ENCODE measurements around the gene ACOT8. TPM values are rescaled to one million over a fixed set of nuclear protein-coding genes. Genes with fewer than 3 reads are reported as not detected.
A peak's percentile ranks its signal among the peaks of the same experiment; 100 is the strongest.
"Not testable (repeated sequence)": the region's sequence is repeated elsewhere in the genome, so short reads cannot be mapped to it uniquely, and the experiment has no call there.

ACOT8 gene
- total RNA-seq, 2 donors from 2014 or later: 24.4 to 26.2 TPM

- H3K4me1 Mint-ChIP-seq (ENCODE audit: low read depth in 2 of 2): peaks cover 11 to 21% of the 10 kb centered on the region in 2 donors
- peaks cover 21% of the 10 kb centered on the region for H3K36me3 Mint-ChIP-seq
- not testable (repeated sequence) for ATAC-seq; H3K4me3 Mint-ChIP-seq; DNase-seq (ENCODE audit: low spot score); H3K27me3 Mint-ChIP-seq; H3K9me3 Mint-ChIP-seq; H3K27ac Mint-ChIP-seq
These were observed 59.2 kb downstream of the ACOT8 start for GRCh38 chr20:45797955-45798354.

- not testable (repeated sequence) for H3K27ac Mint-ChIP-seq; H3K4me3 Mint-ChIP-seq; H3K9me3 Mint-ChIP-seq; ATAC-seq; DNase-seq (ENCODE audit: low spot score); H3K27me3 Mint-ChIP-seq
- H3K4me1 Mint-ChIP-seq (ENCODE audit: low read depth in 2 of 2): peaks cover 15 to 26% of the 10 kb centered on the region in 2 donors
- peaks cover 21% of the 10 kb centered on the region for H3K36me3 Mint-ChIP-seq
These were observed 59.7 kb downstream of the ACOT8 start for GRCh38 chr20:45797510-45797909.

DNA sequence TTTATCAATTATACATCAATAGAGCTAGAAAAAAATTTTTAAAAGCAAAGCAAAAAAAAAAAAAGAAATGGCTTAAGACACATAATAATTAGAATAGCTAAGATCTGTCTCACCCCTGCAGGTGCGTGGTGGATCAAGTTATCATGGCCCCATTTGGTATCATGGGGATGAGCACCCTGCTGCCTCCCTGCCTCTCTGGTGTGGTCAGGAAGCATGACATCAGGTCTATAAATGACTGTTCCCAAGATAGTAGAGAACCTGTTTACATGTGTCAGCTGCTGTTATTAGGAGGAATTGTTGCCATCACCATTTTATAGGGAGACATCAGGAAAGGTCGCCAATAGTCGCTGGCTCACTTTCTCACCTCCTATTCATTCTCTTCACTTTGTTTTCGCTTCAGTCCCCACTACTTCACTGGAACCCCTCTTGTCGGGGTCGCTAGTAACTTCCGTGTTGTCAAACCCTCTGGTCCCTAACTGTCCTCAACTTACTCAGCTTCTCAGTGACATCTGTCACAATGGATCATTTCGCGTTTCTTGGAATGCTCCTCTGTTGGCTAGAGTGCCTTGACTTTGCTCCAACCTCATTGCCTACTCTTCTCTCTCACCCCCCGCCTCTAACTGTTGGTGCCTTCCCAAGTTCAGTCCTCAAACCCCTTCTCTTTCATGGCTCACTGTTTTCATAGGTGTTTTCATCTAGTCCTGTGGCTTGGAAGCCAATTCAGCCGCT, 60.7 kb downstream of the ACOT8 start:
- Mint-ChIP-seq H3K36me3 (peaks cover 21% of the 10 kb centered on the region), H3K4me1 (ENCODE audit: low read depth in 2 of 2) (peaks cover 19 to 32% of the 10 kb centered on the region in 2 donors), H3K27ac (no peak overlapping the region), H3K27me3 (no peaks in the 10 kb centered on the region), H3K9me3 (no peaks in the 10 kb centered on the region), H3K4me3 (no peak overlapping the region)
- no peak for ATAC-seq
- DNase-seq (ENCODE audit: low spot score): no peak

GRCh38 chr20:45792317-45793118, 64.7 kb downstream of the ACOT8 start:
- Mint-ChIP-seq H3K27me3 (no peaks in the 10 kb centered on the region), H3K36me3 (peaks cover 21% of the 10 kb centered on the region), H3K27ac (peak overlapping the region; percentile 91 to 93), H3K4me3 (peak overlapping the region; percentile 96), H3K9me3 (no peaks in the 10 kb centered on the region), H3K4me1 (ENCODE audit: low read depth in 2 of 2) (peaks cover 10 to 23% of the 10 kb centered on the region in 2 donors)
- DNase-seq (ENCODE audit: low spot score) (no peak), ATAC-seq (peak in 1 of 2 donors; percentile 2)

Other genes with a start within 250 kb of the ACOT8 start
- not detected for gene WFDC10A, start 227.7 kb downstream of the ACOT8 start, total RNA-seq
- not detected for gene WFDC9, start 226.1 kb downstream of the ACOT8 start, total RNA-seq
- not detected for gene WFDC11, start 187.2 kb downstream of the ACOT8 start, total RNA-seq
- not detected for gene WFDC13, start 155.4 kb downstream of the ACOT8 start, total RNA-seq
- gene WFDC10B, start 152.4 kb downstream of the ACOT8 start, total RNA-seq: not detected
- not detected for gene SPINT4, start 135.0 kb downstream of the ACOT8 start, total RNA-seq
- not detected for gene WFDC3, start 65.5 kb downstream of the ACOT8 start, total RNA-seq
- 10 to 100 TPM; 25.5 to 30.4 TPM for gene DNTTIP1, start 65.4 kb downstream of the ACOT8 start, total RNA-seq
- gene UBE2C, start 44.7 kb downstream of the ACOT8 start, total RNA-seq: 100 to 1,000 TPM in 1 of 2 donors, 10 to 100 TPM in 1; 89.7 to 139 TPM
- not detected for gene TNNC2, start 30.1 kb downstream of the ACOT8 start, total RNA-seq
- 1 to 10 TPM; 1.5 to 2.2 TPM for gene SNX21, start 23.6 kb downstream of the ACOT8 start, total RNA-seq
- 1 to 10 TPM; 5.5 to 6.4 TPM for gene ZSWIM3, start 222 bp upstream of the ACOT8 start, total RNA-seq
- 1 to 10 TPM; 2.7 to 3.2 TPM for gene ZSWIM1, start 23.8 kb upstream of the ACOT8 start, total RNA-seq
- 1 to 10 TPM in 1 of 2 donors, not detected in 1; 1.0 TPM for gene SPATA25, start 30.2 kb upstream of the ACOT8 start, total RNA-seq
- gene NEURL2, start 33.8 kb upstream of the ACOT8 start, total RNA-seq: 1 to 10 TPM in 1 of 2 donors, under 1 TPM in 1; 0.29 to 1.9 TPM
- 10 to 100 TPM; 42.2 to 55.6 TPM for gene CTSA, start 33.9 kb upstream of the ACOT8 start, total RNA-seq
- gene PLTP, start 54.8 kb upstream of the ACOT8 start, total RNA-seq: 1 to 10 TPM; 3.0 to 8.8 TPM
- gene PCIF1, start 77.3 kb upstream of the ACOT8 start, total RNA-seq: 10 to 100 TPM; 33.7 to 41.1 TPM
- gene ZNF335, start 114.8 kb upstream of the ACOT8 start, total RNA-seq: 10 to 100 TPM; 44.4 to 62.6 TPM
- gene MMP9, start 151.5 kb upstream of the ACOT8 start, total RNA-seq: under 1 TPM in 1 of 2 donors, not detected in 1; 0.17 TPM
- gene SLC12A5, start 171.8 kb upstream of the ACOT8 start, total RNA-seq: not detected
- 10 to 100 TPM; 33.9 to 34.2 TPM for gene NCOA5, start 232.6 kb upstream of the ACOT8 start, total RNA-seq

Data from natural killer cell treated with Interleukin-12 subunit alpha and Interleukin-12 subunit beta and Interleukin-15 and Interleukin-18, amount 100 ng/mL, for 72 hours (primary cell).